Activated naive CD4-positive, alpha-beta T cell treated with anti-CD3 and anti-CD28 coated beads, Interleukin-2, amount 50 U/mL, for 16 hours (primary cell): ENCODE results near the gene MTHFD1.

ENCODE experiments used
- DNase-seq: peaks from one replicate; pipeline ENCODE4 v3.0.0-alpha.2; 2020

Gene MTHFD1

GRCh38 chr14:64501411-64502171 is 113.4 kb downstream of the MTHFD1 start:
- no peak for DNase-seq

GRCh38 chr14:64502456-64502855 is 114.3 kb downstream of the MTHFD1 start:
- DNase-seq, result no peak

GRCh38 chr14:64502887-64503433 is 114.8 kb downstream of the MTHFD1 start:
- peak; percentile 30 for DNase-seq

- DNase-seq, result peak; percentile 93
Measured at GRCh38 chr14:64503434-64504309, 115.5 kb downstream of the MTHFD1 start, which contains the start of gene ZBTB25. Gene ZBTB25 (minus strand): TSS chr14:64503838. CDS start chr14:64490533, 13,305 bp downstream.

GRCh38 chr14:64504310-64504896 is 116.2 kb downstream of the MTHFD1 start, which contains the start of gene ZBTB1:
Gene ZBTB1 (plus strand): TSS chr14:64504770. CDS start chr14:64521505, 16,735 bp downstream.
- peak; percentile 91 for DNase-seq

GRCh38 chr14:64504897-64505794 is 117.0 kb downstream of the MTHFD1 start:
- peak; percentile 85 for DNase-seq

GRCh38 chr14:64506721-64507120 is 118.6 kb downstream of the MTHFD1 start:
- no peak for DNase-seq

- peak; percentile 57 for DNase-seq
Measured at GRCh38 chr14:64507376-64508156, 119.4 kb downstream of the MTHFD1 start.

GRCh38 chr14:64508215-64508776 is 120.1 kb downstream of the MTHFD1 start:
- no peak for DNase-seq

- DNase-seq, result no peak
Measured at GRCh38 chr14:64509036-64509435, 120.9 kb downstream of the MTHFD1 start.
